Measurements from ENCODE around the gene CRABP2. TPM values are rescaled to one million over a fixed set of nuclear protein-coding genes. Genes with fewer than 3 reads are reported as not detected.

Gene CRABP2
- total and polyA plus RNA-seq, 10 of the 15 experiments (the other 5 are each of a cell fraction or from before 2014, with no cell fraction given): 0.21 to 1.3 (median 0.41) TPM

GRCh38 chr1:156726549-156727226 lies 21.3 kb upstream of the CRABP2 start:
- TF ChIP-seq, protein P1, sequence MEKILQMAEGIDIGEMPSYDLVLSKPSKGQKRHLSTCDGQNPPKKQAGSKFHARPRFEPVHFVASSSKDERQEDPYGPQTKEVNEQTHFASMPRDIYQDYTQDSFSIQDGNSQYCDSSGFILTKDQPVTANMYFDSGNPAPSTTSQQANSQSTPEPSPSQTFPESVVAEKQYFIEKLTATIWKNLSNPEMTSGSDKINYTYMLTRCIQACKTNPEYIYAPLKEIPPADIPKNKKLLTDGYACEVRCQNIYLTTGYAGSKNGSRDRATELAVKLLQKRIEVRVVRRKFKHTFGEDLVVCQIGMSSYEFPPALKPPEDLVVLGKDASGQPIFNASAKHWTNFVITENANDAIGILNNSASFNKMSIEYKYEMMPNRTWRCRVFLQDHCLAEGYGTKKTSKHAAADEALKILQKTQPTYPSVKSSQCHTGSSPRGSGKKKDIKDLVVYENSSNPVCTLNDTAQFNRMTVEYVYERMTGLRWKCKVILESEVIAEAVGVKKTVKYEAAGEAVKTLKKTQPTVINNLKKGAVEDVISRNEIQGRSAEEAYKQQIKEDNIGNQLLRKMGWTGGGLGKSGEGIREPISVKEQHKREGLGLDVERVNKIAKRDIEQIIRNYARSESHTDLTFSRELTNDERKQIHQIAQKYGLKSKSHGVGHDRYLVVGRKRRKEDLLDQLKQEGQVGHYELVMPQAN (conservative IDR thresholded peaks at IDR 0.05): 0 out of 2 replicates have a peak, but pooled peaks have one; percentile 45
- TF ChIP-seq, protein P2, sequence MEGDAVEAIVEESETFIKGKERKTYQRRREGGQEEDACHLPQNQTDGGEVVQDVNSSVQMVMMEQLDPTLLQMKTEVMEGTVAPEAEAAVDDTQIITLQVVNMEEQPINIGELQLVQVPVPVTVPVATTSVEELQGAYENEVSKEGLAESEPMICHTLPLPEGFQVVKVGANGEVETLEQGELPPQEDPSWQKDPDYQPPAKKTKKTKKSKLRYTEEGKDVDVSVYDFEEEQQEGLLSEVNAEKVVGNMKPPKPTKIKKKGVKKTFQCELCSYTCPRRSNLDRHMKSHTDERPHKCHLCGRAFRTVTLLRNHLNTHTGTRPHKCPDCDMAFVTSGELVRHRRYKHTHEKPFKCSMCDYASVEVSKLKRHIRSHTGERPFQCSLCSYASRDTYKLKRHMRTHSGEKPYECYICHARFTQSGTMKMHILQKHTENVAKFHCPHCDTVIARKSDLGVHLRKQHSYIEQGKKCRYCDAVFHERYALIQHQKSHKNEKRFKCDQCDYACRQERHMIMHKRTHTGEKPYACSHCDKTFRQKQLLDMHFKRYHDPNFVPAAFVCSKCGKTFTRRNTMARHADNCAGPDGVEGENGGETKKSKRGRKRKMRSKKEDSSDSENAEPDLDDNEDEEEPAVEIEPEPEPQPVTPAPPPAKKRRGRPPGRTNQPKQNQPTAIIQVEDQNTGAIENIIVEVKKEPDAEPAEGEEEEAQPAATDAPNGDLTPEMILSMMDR (IDR thresholded peaks at IDR 0.05 in 2 of 3, conservative IDR thresholded peaks at IDR 0.05 in 1 of 3; ENCODE audit: control insufficient read depth in 2 of 3, extremely low read depth in 1 of 3, insufficient read depth in 1 of 3, low read depth in 3 of 3, low read length in 3 of 3): peak; percentile 71 to 75 (median 72)
- peak; percentile 12 for TF ChIP-seq RELA (IDR thresholded peaks at IDR 0.05; ENCODE audit: borderline replicate concordance, partially characterized antibody)
- 0 out of 2 replicates have a peak, but pooled peaks have one; percentile 7 for TF ChIP-seq IKZF1 (conservative IDR thresholded peaks at IDR 0.05)
- peak; percentile 67; the same call in 1 of the 2 replicates for TF ChIP-seq HDGF (IDR thresholded peaks at IDR 0.05)
- TF ChIP-seq ATF7 (IDR thresholded peaks at IDR 0.05; ENCODE audit: low read depth): no peak
- 0 out of 4 replicates have a peak, but pooled peaks of 1 of the 2 experiments have one; percentile 5 for TF ChIP-seq BHLHE40 (IDR thresholded peaks at IDR 0.05; ENCODE audit: borderline replicate concordance in 1 of 2, low read depth in 2 of 2, low read length in 1 of 2)
- peak; percentile 36; the same call in 1 of the 2 replicates for TF ChIP-seq NBN (IDR thresholded peaks at IDR 0.05)
- TF ChIP-seq RAD21 (IDR thresholded peaks at IDR 0.05; ENCODE audit: insufficient read depth, low read depth, low read length): peak; percentile 73
- TF ChIP-seq SMC3 (IDR thresholded peaks at IDR 0.05; ENCODE audit: borderline replicate concordance, low read length): peak; percentile 62; the same call in 1 of the 2 replicates
- TF ChIP-seq LARP7 (IDR thresholded peaks at IDR 0.05): 0 out of 2 replicates have a peak, but pooled peaks have one; percentile 47
- peak; percentile 83; the same call in 1 of the 2 replicates for TF ChIP-seq SMARCA5 (IDR thresholded peaks at IDR 0.05)
- no peak for TF ChIP-seq SMAD5 (IDR thresholded peaks at IDR 0.05; ENCODE audit: low read depth)
- no peak for TF ChIP-seq BCL11A (IDR thresholded peaks at IDR 0.05; ENCODE audit: low read depth, low read length)
- no peak for TF ChIP-seq CBX5 (IDR thresholded peaks at IDR 0.05; ENCODE audit: low read depth)
- TF ChIP-seq MXI1 (IDR thresholded peaks at IDR 0.05; ENCODE audit: low read depth, low read length): peak; percentile 33; the same call in 1 of the 2 replicates
- TF ChIP-seq ZNF622 (IDR thresholded peaks at IDR 0.05): no peak
- Histone ChIP-seq H3K4me2 (ENCODE audit: control insufficient read depth, insufficient read depth) (peak overlapping the region; percentile 99), H3K27me3 (replicated peaks in 1 of 2; ENCODE audit: control insufficient read depth in 2 of 2, insufficient read depth in 2 of 2, low read length in 1 of 2) (no peaks in the 10 kb centered on the region), H2AFZ (ENCODE audit: control insufficient read depth, low read depth, low read length) (no peak overlapping the region), H3K9me3 (replicated peaks; ENCODE audit: control insufficient read depth, insufficient read depth, low read length) (no peaks in the 10 kb centered on the region), H3K9ac (ENCODE audit: control insufficient read depth, insufficient read depth, low read length) (peak overlapping the region; percentile 98), H3K27ac (ENCODE audit: control insufficient read depth, insufficient read depth) (peak overlapping the region; percentile 91), H3K36me3 (ENCODE audit: control insufficient read depth in 2 of 2, insufficient read depth in 2 of 2, low read length in 1 of 2) (peaks cover 12 to 26% of the 10 kb centered on the region in 2 experiments), H3K4me3 (peak overlapping the region; percentile 100), H4K20me1 (ENCODE audit: control insufficient read depth, insufficient read depth) (peaks cover 7% of the 10 kb centered on the region), H3K4me1 (ENCODE audit: control insufficient read depth, insufficient read depth, low read length) (peaks cover 14% of the 10 kb centered on the region), H3K79me2 (ENCODE audit: control insufficient read depth, insufficient read depth, low read length) (peaks cover 77% of the 10 kb centered on the region)
- FAIRE-seq (peak; percentile 27), ATAC-seq (peak; percentile 49), DNase-seq (ENCODE audit: low read depth, low spot score) (no peak)
- intact Hi-C loops (cut with micrococcal nuclease; ENCODE audit: unreplicated experiment): loop anchor here (1.0 to 10.0 kb wide), 6 partner anchors 26 to 164 kb away; partner anchors contain the start of gene NTRK1
- WGBS (ENCODE audit: insufficient coverage, insufficient replicate concordance, low lambda C conversion rate, missing lambda C conversion rate): under 1% methylated on average over 15 of the region's 15 CpGs
- no TSS peak for BruUV-seq (replicated peaks)
- in situ Hi-C loops (cut with MboI): no loop called here
- ChIA-PET SMC1A (ENCODE audit: uncharacterized antibody, unreplicated experiment) (interaction anchor here (0.6 to 10.0 kb wide), 44 partner anchors 11 to 269 kb away, joined by 3 to 168 read pairs (median 7); partner anchors contain the start of genes CRABP2, HDGF, INSRR and MRPL24), CTCF (interaction anchor here (0.6 to 11.2 kb wide), 70 partner anchors 10 to 449 kb away, joined by 3 to 433 read pairs (median 6); partner anchors contain the start of genes CRABP2, HAPLN2, HDGF and INSRR), RAD21 (ENCODE audit: unreplicated experiment) (interaction anchor here (0.6 to 7.1 kb wide), 41 partner anchors 14 to 455 kb away, joined by 3 to 173 read pairs (median 7); partner anchors contain the start of genes CRABP2, HDGF, INSRR and MRPL24), POLR2A (interaction anchor here (0.6 to 7.0 kb wide), 11 partner anchors 13 to 157 kb away, joined by 3 to 75 read pairs (median 8); partner anchors contain the start of genes HDGF, MRPL24, NTRK1 and PRCC)

Data from GM12878 (cell line).